ENCODE measurements around the gene GNG11. TPM values are rescaled to one million over a fixed set of nuclear protein-coding genes. Genes with fewer than 3 reads are reported as not detected.
A peak's percentile ranks its signal among the peaks of the same experiment; 100 is the strongest.
"Not testable (repeated sequence)": the region's sequence is repeated elsewhere in the genome, so short reads cannot be mapped to it uniquely, and the experiment has no call there.

Gene GNG11
- polyA plus RNA-seq, 1 donor from 2014 or later: 2.6 TPM

GRCh38 chr7:93895859-93896600, 25.5 kb upstream of the GNG11 start:
- H3K9me3 Mint-ChIP-seq: no peaks in the 10 kb centered on the region
- peaks cover 1% of the 10 kb centered on the region for H3K36me3 Mint-ChIP-seq
- H3K27ac Mint-ChIP-seq: no peak overlapping the region
- H3K4me1 Mint-ChIP-seq: peaks cover 2 to 6% (median 3%) of the 10 kb centered on the region in 3 donors
- H3K4me3 Mint-ChIP-seq: no peak overlapping the region
- H3K27me3 Mint-ChIP-seq: peaks cover 13% of the 10 kb centered on the region

GRCh38 chr7:93897680-93898079, 23.9 kb upstream of the GNG11 start:
- Mint-ChIP-seq H3K9me3 (no peaks in the 10 kb centered on the region), H3K36me3 (peaks cover 1% of the 10 kb centered on the region)

GRCh38 chr7:93902777-93903423, 18.6 kb upstream of the GNG11 start:
- peaks cover 2% of the 10 kb centered on the region for H3K27me3 Mint-ChIP-seq
- no peak overlapping the region for H3K27ac Mint-ChIP-seq
- H3K9me3 Mint-ChIP-seq: no peaks in the 10 kb centered on the region
- no peaks in the 10 kb centered on the region for H3K4me1 Mint-ChIP-seq
- H3K36me3 Mint-ChIP-seq: peaks cover 1% of the 10 kb centered on the region
- no peak overlapping the region for H3K4me3 Mint-ChIP-seq

More at GRCh38 chr7:93897680-93898079, 23.9 kb upstream of the GNG11 start:
- no peak overlapping the region for H3K4me3 Mint-ChIP-seq
- peaks cover 0 to 2% (median 0%) of the 10 kb centered on the region in 3 donors for H3K4me1 Mint-ChIP-seq
- no peak overlapping the region for H3K27ac Mint-ChIP-seq
- H3K27me3 Mint-ChIP-seq: peaks cover 3% of the 10 kb centered on the region

GRCh38 chr7:93906267-93906666, 15.3 kb upstream of the GNG11 start, which contains the start of gene GNGT1:
Gene GNGT1 (plus strand): TSS chr7:93906567. CDS start chr7:93906747, 180 bp downstream.
- Mint-ChIP-seq H3K27me3 (no peaks in the 10 kb centered on the region), H3K4me1 (no peaks in the 10 kb centered on the region), H3K4me3 (no peak within 1 kb of the TSS), H3K27ac (no peak within 1 kb of the TSS), H3K36me3 (no peaks in the 10 kb centered on the region), H3K9me3 (no peaks in the 10 kb centered on the region)

- peaks cover 0 to 3% (median 0%) of the 10 kb centered on the region in 3 donors for H3K4me1 Mint-ChIP-seq
- H3K4me3 Mint-ChIP-seq: no peak overlapping the region
- no peaks in the 10 kb centered on the region for H3K9me3 Mint-ChIP-seq
- H3K36me3 Mint-ChIP-seq: no peaks in the 10 kb centered on the region
- H3K27ac Mint-ChIP-seq: no peak overlapping the region
- no peaks in the 10 kb centered on the region for H3K27me3 Mint-ChIP-seq
Observed at GRCh38 chr7:93910076-93910994, 11.2 kb upstream of the GNG11 start.

- H3K27ac Mint-ChIP-seq, H3K4me3 Mint-ChIP-seq, H3K9me3 Mint-ChIP-seq, H3K27me3 Mint-ChIP-seq, H3K36me3 Mint-ChIP-seq, H3K4me1 Mint-ChIP-seq: not testable (repeated sequence)
Observed at GRCh38 chr7:93911242-93911641, 10.3 kb upstream of the GNG11 start.

GRCh38 chr7:93911661-93912060, 9.9 kb upstream of the GNG11 start:
- not testable (repeated sequence) for H3K9me3 Mint-ChIP-seq, H3K27me3 Mint-ChIP-seq, H3K4me3 Mint-ChIP-seq, H3K4me1 Mint-ChIP-seq, H3K27ac Mint-ChIP-seq, H3K36me3 Mint-ChIP-seq

- peaks cover 0 to 3% (median 0%) of the 10 kb centered on the region in 3 donors for H3K4me1 Mint-ChIP-seq
- peaks cover 2% of the 10 kb centered on the region for H3K27me3 Mint-ChIP-seq
- no peak overlapping the region for H3K4me3 Mint-ChIP-seq
- H3K27ac Mint-ChIP-seq: no peak overlapping the region
- no peaks in the 10 kb centered on the region for H3K9me3 Mint-ChIP-seq
- H3K36me3 Mint-ChIP-seq: no peaks in the 10 kb centered on the region
Observed at GRCh38 chr7:93913197-93913596, 8.3 kb upstream of the GNG11 start.

GRCh38 chr7:93914581-93915066, 6.9 kb upstream of the GNG11 start:
- H3K9me3 Mint-ChIP-seq: no peaks in the 10 kb centered on the region
- peaks cover 2% of the 10 kb centered on the region for H3K27me3 Mint-ChIP-seq
- H3K27ac Mint-ChIP-seq: no peak overlapping the region
- H3K4me1 Mint-ChIP-seq: peaks cover 0 to 3% (median 0%) of the 10 kb centered on the region in 3 donors
- H3K36me3 Mint-ChIP-seq: no peaks in the 10 kb centered on the region
- H3K4me3 Mint-ChIP-seq: no peak overlapping the region

GRCh38 chr7:93915206-93915842, 6.2 kb upstream of the GNG11 start:
- H3K36me3 Mint-ChIP-seq, H3K27me3 Mint-ChIP-seq, H3K9me3 Mint-ChIP-seq, H3K4me1 Mint-ChIP-seq, H3K4me3 Mint-ChIP-seq, H3K27ac Mint-ChIP-seq: not testable (repeated sequence)

GRCh38 chr7:93915888-93916287, 5.6 kb upstream of the GNG11 start:
- H3K9me3 Mint-ChIP-seq: not testable (repeated sequence)

GRCh38 chr7:93916315-93916714, 5.2 kb upstream of the GNG11 start:
- not testable (repeated sequence) for H3K4me3 Mint-ChIP-seq, H3K4me1 Mint-ChIP-seq, H3K9me3 Mint-ChIP-seq, H3K27me3 Mint-ChIP-seq, H3K27ac Mint-ChIP-seq, H3K36me3 Mint-ChIP-seq

More at GRCh38 chr7:93915888-93916287, 5.6 kb upstream of the GNG11 start:
- H3K4me3 Mint-ChIP-seq, H3K36me3 Mint-ChIP-seq, H3K27ac Mint-ChIP-seq, H3K27me3 Mint-ChIP-seq, H3K4me1 Mint-ChIP-seq: not testable (repeated sequence)

GRCh38 chr7:93920496-93921182, 896 bp upstream of the GNG11 start:
- H3K9me3 Mint-ChIP-seq: no peaks in the 10 kb centered on the region
- no peak overlapping the region for H3K27ac Mint-ChIP-seq
- H3K27me3 Mint-ChIP-seq: peaks cover 15% of the 10 kb centered on the region
- no peaks in the 10 kb centered on the region for H3K36me3 Mint-ChIP-seq
- H3K4me3 Mint-ChIP-seq: peak overlapping the region in 2 of 4 donors; percentile 48 to 60
- peaks cover 0 to 9% (median 6%) of the 10 kb centered on the region in 3 donors for H3K4me1 Mint-ChIP-seq

- peak overlapping the region; percentile 74 to 92 (median 84) for H3K4me3 Mint-ChIP-seq
- H3K9me3 Mint-ChIP-seq: no peaks in the 10 kb centered on the region
- peaks cover 15% of the 10 kb centered on the region for H3K27me3 Mint-ChIP-seq
- H3K27ac Mint-ChIP-seq: no peak overlapping the region
- peaks cover 0 to 9% (median 6%) of the 10 kb centered on the region in 3 donors for H3K4me1 Mint-ChIP-seq
- no peaks in the 10 kb centered on the region for H3K36me3 Mint-ChIP-seq
Observed at GRCh38 chr7:93921186-93921585, 349 bp upstream of the GNG11 start.

All from IgD-negative memory B cell (primary cell).